Endothelial cell (in vitro differentiated cells): Measurements from ENCODE around the gene CTNND2. TPM values are rescaled to one million over a fixed set of nuclear protein-coding genes. Genes with fewer than 3 reads are reported as not detected.

Experiments used
- DNase-seq: peaks from one replicate; pipeline ENCODE4 v3.0.0; 2021; ENCODE audit warnings: low spot score
- H3K27ac Mint-ChIP-seq: one replicate; pipeline ENCODE4 v1.8.0; 2021; ENCODE audit warnings: mixed read lengths, inconsistent platforms; ENCODE audit not compliant: unreplicated experiment
- H3K27me3 Mint-ChIP-seq: one replicate; pipeline ENCODE4 v1.8.0; 2021; ENCODE audit warnings: mild to moderate bottlenecking, moderate library complexity, mixed read lengths, inconsistent platforms; ENCODE audit not compliant: unreplicated experiment
- H3K36me3 Mint-ChIP-seq: one replicate; pipeline ENCODE4 v1.8.0; 2021; ENCODE audit warnings: mild to moderate bottlenecking, low read depth, mixed read lengths, inconsistent platforms; ENCODE audit not compliant: unreplicated experiment
- H3K4me1 Mint-ChIP-seq: one replicate; pipeline ENCODE4 v1.8.0; 2021; ENCODE audit warnings: mild to moderate bottlenecking, mixed read lengths, inconsistent platforms; ENCODE audit not compliant: unreplicated experiment
- H3K4me3 Mint-ChIP-seq: one replicate; pipeline ENCODE4 v1.8.0; 2021; ENCODE audit warnings: mild to moderate bottlenecking, mixed read lengths, inconsistent platforms; ENCODE audit not compliant: unreplicated experiment
- H3K9me3 Mint-ChIP-seq: one replicate; pipeline ENCODE4 v1.8.0; 2021; ENCODE audit warnings: mixed read lengths, inconsistent platforms; ENCODE audit not compliant: unreplicated experiment
- CTCF ChIP-seq: fragments of 200-600 bp; sonication (generic); IDR thresholded peaks from one replicate; pipeline ENCODE4 v1.5.0; 2021; ENCODE audit warnings: antibody characterized with exemption; ENCODE audit not compliant: unreplicated experiment
- total RNA-seq: library from RNA; stranded (reverse); fragmentation: NEBNext Ultra II Directional; extraction: Animal tissue kit (Norgen Biotek cat#: 25700); gene quantifications from one replicate; pipeline ENCODE4 v1.2.1, GENCODE V29; 2021; ENCODE audit not compliant: unreplicated experiment

The CTNND2 gene
- total RNA-seq, 1 donor from 2014 or later, result 3.6 TPM

DNA sequence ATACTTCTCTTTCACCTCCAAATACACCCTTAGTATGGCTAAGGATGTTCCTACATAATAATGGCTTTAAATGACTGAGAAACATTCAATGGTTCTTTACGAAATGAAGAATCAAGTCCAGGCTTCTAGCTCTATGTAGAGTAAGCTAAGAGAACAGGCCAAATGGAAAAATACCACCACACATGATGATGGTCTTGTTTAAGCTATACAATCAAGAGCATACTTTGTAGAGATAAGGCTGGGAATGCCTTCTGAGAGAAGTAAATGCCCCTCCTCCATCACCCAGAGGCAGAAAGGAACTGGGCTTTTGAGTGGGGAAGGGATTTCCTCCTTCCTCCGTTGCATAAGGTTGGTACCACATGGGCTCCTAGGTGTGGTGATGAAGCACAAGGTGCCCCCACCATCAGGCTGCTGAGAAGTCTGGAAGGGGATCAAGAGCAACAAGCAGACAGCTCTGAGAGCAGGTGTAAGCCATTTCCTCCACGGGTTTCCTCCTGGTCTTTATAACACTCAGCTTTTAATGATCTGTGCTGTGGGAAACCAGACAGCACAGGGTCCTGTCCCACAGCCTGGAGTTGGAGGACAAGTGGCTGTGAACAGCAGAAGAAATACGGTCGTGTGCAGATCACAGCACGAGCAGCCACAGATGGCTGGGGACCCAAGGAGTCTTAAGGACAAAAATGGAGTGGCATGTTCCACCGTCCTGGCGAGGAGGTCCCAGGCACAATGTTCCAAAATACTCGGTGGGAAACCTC lies 396.9 kb downstream of the CTNND2 start:
- Mint-ChIP-seq H3K27ac (no peak overlapping the region), H3K27me3 (peaks cover 3% of the 10 kb centered on the region), H3K9me3 (no peaks in the 10 kb centered on the region), H3K4me3 (no peak overlapping the region), H3K36me3 (no peaks in the 10 kb centered on the region), H3K4me1 (peaks cover 7% of the 10 kb centered on the region)
- no peak for DNase-seq
- TF ChIP-seq CTCF, result no peak

- H3K27ac Mint-ChIP-seq, result no peak overlapping the region
- peaks cover 7% of the 10 kb centered on the region for H3K4me1 Mint-ChIP-seq
Measured at GRCh38 chr5:11504886-11505193, 399.4 kb downstream of the CTNND2 start.

GRCh38 chr5:11504065-11504885 lies 400.0 kb downstream of the CTNND2 start:
- Mint-ChIP-seq H3K4me3 (no peak overlapping the region), H3K4me1 (peaks cover 7% of the 10 kb centered on the region), H3K27ac (no peak overlapping the region), H3K27me3 (peaks cover 3% of the 10 kb centered on the region), H3K36me3 (no peaks in the 10 kb centered on the region), H3K9me3 (no peaks in the 10 kb centered on the region)
- DNase-seq, result no peak
- TF ChIP-seq CTCF, result no peak

More at GRCh38 chr5:11504886-11505193, 399.4 kb downstream of the CTNND2 start:
- H3K36me3 Mint-ChIP-seq, result no peaks in the 10 kb centered on the region
- H3K27me3 Mint-ChIP-seq, result peaks cover 3% of the 10 kb centered on the region
- H3K9me3 Mint-ChIP-seq, result no peaks in the 10 kb centered on the region
- DNase-seq, result no peak
- TF ChIP-seq CTCF, result no peak
- no peak overlapping the region for H3K4me3 Mint-ChIP-seq

DNA sequence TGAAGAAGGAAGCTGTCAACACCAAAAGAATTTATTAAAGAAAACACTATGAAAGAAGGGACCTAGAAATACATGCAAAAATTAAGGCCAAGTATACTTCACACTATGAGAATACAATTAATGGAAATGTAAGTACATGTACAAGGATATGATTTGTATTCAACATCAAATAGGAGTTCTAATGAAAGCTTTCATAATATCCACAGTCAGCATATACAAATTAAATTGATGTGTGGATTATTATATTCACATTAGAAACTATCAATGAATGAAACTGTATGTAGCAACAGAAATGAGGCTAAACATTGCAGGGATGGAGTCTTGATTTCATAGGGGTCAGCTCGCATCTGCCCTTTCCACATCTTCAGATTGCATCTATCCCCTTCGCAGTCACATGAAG lies 401.5 kb downstream of the CTNND2 start:
- H3K9me3 Mint-ChIP-seq, result no peaks in the 10 kb centered on the region
- peaks cover 3% of the 10 kb centered on the region for H3K27me3 Mint-ChIP-seq
- H3K4me1 Mint-ChIP-seq, result peaks cover 7% of the 10 kb centered on the region
- H3K4me3 Mint-ChIP-seq, result no peak overlapping the region
- H3K27ac Mint-ChIP-seq, result no peak overlapping the region
- TF ChIP-seq CTCF, result no peak
- DNase-seq, result no peak
- H3K36me3 Mint-ChIP-seq, result no peaks in the 10 kb centered on the region

- no peak for TF ChIP-seq CTCF
- Mint-ChIP-seq H3K4me1 (no peaks in the 10 kb centered on the region), H3K27me3 (no peaks in the 10 kb centered on the region), H3K4me3 (no peak overlapping the region), H3K27ac (no peak overlapping the region), H3K36me3 (no peaks in the 10 kb centered on the region), H3K9me3 (no peaks in the 10 kb centered on the region)
- DNase-seq, result no peak
Measured at GRCh38 chr5:11497651-11498050, 406.6 kb downstream of the CTNND2 start.
